ENCODE measurements around the gene ALOX5AP.

Gene ALOX5AP

DNA sequence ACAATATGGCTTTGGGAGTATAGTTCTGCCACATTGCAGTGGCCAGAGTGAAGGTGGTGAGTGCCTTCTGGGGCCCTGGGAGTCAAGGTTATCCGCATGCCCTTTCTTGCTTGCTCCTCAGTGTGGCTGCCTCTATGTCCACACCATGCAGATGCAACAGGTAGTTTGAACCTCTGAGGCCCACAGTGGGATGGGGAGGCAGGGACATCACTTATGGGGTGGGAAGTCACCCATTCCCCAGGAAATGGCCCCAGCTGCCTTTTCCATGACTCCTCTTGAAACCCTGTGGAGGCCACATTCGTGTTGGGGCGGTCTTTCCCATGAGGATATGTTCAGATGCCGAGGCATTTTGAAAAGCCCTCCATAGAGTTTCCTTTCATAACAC, 20.0 kb upstream of the ALOX5AP start:
- DNase-seq, result no peak

DNA sequence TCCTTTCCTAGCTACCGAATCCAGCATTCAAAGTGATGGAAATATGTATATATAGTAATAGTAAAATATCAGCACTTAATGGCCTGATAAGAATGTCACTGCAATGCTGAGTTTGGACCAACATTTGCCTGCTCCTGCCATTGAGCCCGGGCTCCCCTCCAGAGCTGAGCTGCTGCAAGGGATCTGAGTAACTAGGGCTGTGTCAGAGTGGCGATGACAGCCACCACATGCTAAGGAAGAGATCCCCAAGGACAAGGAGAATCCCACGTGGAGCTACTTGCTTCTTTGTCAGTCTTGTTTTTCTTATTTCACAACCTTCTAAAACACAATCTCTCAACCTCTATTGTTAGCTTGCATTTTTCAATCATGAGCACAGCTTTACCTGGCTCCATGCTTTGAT, 19.5 kb upstream of the ALOX5AP start:
- no peak for DNase-seq

DNA sequence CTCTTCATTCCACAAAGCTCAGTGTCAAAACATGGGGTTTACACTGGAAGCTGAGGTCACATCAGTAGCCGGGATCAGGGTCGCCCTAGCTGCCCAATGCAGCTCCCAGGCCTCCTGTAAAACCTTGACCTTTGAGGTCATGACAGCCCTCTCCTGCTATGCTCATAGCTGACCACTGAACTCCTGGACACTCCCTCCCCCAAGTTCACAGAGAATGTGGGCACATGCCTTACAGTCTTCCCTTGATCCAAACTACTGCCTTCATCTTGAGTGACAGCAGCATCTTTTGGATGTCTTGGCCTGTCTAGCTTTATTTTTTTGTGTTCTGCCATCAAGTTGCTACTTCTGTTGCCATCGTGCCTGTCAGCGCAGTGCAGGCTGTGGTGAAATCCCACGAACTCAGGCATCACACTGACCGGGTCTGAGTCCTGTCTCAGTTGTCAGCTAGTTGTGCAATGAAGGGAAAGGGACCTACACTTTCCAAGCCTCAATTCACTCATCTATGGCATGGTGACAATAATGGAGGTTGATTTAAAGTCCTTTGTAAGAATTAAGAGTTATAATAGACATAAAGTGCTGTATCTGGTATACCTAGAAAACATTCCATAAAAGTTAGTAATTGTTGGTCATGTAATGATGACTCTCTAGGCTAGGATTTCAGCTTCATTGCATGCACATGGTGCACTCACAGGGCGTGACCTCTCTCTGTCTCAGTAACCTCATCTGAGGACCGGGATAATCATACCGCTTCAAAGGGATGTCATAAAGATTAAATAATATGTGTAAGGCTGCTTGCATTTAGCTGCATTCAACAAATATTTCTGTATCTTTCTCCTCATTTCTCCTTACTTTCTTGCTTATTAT, 16.4 kb upstream of the ALOX5AP start:
- DNase-seq, result no peak

DNA sequence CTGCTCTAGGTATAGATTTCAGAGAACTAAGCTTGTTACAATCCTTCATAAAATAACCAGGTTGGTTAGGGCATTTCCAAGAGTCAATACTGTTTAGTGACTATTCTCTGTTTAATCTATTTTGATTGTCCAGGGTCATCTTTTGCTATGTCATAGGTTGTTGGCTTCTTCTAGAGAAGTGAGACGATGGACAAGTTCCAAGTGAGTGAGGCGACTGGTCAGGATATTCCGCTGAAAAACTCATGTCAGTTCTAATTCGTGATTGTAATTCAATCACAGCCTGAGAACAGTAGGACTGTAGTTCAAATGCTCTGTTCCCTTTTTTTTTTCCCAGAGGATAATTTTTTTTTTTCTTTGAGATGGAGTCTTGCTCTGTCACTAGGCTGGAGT, 15.8 kb upstream of the ALOX5AP start:
- DNase-seq, result no peak

DNA sequence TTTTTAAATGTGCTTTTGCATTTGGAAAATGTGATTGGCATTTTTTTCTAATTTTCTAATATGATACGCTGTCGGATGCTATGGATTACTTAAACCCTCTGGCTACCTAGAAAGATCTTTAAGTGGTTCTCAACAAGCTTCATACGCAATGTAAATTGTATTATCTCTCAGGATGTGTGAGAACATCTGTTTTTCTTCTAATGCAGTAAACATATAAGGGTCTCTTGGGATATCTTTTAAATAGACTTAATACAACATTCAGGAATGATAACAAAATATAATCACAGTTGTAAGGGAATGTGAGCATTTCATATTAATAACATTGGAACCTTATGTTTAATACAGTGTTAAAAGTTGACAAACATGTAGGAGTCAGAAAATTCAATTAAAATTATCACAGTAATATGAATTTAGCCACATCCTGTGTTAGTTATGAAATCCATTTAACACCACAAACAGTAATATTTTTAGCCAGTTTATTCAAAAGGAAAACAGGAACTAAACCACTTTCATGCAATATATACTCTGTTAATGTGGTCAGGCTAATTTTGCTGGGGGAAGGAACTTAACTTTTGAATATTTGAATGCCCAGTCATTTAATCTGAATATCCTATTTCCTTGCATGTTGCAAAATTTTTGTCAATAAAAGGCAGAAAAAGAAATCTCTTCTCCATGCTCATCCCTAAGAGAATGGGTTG, 15.0 kb upstream of the ALOX5AP start:
- DNase-seq, result no peak

DNA sequence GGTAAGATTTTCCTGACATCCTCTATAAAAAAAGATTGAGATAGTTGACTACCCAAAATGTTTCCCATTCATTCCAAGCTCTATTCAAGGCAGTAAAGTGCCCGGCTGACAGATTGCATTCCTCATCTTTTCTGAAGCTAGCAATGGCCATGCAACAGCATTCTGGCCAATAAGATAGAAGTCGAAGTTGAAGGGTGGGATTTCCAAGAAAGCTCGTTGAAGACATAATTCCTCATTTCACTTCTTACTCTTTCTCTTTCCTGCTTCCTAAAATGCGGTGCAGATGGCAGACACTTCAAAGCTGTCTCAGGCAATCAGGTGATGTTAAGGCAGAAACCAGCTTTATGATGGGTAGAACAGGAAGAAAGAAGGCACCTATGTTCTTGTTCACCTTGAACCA, 13.4 kb upstream of the ALOX5AP start:
- DNase-seq, result no peak

DNA sequence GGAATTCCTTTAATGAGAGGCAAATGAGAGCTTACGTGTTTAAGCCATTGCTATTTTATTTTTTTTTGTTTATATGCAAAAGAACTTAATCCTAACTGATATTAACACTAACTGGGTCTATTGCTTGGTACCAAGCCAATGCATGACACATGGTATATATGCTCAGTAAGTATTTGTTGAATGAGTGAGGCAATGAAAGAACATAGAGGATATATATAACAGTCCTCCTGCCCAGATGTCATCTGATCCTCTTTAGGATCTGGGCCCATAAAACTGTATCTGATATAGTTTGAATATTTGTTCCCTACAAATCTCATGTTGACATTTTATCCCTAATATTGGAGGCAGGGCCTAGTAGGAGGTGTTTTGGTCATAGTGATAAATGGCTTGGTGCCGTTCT, 13.0 kb upstream of the ALOX5AP start:
- no peak for DNase-seq

DNA sequence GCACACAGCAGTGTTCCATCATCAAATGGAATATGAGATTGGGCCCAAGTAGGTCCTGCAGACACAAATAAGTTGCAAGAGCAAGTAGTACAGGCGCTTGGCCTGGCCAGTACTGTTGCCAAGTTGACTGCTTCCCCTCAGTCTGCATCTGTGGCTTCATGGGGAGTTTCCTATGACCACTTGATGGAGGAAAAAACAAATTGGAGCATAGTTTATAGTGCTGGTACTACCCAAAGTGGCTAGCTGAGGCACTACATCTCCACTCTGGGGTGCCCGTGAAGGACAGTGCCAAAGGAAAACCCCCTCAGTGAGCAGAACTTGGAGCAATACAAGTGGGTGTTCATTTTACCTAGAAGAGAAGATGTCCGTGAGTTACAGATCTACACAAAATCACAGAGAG, 10.6 kb upstream of the ALOX5AP start:
- no peak for DNase-seq

DNA sequence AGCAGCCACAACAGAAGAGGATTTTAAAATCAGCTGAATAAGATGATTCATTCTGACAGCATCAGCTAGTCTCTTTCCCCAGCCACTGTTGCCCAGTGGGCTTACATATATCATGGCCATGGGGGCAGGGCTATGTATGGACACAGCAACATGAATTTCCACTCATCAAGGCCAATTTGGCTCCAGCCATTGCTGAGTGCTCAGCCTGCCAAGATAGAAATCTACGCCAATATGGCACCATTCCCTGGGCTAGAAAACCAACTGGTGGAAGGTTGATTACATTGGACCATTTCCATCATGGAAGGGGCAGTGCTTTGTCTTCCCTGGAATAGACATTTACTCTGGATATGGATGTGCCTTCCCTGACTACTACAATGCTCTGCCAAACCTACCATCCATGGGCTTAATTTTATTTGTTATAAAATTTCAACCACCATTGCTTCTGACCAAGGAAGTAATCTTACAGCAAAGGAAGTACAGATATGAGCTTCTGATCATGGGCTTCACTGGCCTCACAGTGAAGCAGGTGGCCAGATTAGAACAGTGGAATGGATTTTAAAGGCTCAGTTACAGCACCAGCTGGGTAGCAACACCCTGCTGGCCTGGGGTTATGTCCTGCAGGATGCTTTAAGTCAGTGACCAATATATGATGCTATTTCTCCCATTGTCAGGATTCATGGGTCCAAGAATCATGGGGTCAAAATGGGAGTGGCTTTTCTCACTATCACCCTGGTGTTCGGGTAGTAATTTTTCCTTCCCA, 9.8 kb upstream of the ALOX5AP start:
- DNase-seq, result no peak

DNA sequence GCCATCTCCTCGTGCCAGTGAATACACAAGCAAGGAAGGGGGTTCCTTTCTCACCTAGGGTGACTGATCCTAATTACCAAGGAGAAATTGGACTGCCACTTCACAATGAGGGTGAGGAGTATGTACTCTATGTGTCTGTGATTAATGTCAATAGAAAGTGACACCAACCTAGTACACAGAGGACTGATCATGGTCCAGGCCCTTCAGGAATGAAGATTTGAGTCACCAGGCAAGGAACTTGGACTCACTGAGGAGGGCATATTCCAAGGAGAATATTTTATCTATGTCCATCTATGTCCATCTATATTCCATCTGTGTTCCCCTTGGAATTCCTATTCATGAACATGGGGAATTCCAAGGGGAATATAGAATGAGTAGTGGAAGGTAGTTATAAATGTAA, 9.2 kb upstream of the ALOX5AP start:
- no peak for DNase-seq

DNA sequence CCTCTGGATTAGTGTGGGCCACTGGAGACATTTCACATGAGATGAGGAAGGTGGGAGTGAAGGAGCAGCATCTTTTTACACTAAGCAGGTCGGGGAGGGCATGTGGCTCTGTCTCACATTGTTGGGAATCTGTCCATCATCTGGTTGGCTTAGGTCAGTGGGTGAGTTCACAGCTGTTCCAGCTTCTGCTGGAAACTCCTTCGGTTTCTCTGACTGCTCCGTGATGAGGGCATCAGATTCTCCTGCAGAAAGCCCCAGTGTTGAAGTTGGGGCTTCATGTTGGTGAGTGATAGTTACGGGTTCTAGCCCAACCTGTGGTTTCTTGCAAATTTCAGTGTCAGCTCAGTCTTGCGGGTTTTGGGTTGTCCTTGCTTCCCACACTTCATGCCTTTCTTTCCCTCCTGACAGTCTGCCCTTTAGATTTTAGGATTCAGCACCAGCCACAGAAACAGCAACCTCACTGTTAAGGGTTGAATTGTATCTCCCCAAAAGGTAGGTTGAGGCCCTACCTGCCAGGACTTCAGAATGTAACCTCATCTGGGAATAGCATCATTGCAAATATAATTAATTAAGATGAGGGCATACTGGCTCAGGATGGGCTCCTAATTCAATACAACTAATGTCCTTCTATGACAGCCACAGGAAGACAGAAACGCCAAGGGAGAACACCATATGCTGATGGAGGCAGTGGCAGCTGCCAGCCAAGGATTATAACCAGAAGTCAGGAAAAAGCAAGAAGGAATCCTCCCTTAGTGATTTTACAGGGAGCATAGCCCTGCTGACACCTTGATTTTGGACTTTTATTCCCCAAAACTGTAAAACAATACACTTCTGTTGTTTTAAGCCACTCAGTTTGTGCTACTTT, 7.6 kb upstream of the ALOX5AP start:
- no peak for DNase-seq

DNA sequence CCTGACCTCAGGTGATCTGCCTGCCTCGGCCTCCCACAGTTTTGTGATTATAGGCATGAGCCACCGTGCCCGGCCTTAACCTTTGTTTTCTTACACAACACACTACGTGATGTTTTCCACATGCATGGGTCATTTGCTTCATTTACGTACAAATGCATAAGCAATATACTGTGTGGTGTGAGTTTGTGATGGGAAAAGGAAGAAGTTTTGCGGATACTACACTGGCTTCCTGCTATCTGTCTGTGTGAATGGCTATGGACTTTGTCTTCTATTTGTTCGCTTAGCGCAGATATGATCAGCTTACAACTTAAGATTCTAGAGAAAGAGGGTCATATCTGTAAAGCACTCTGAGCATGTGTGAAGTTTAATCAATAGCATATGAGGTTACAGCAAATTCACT, 5.5 kb upstream of the ALOX5AP start:
- no peak for DNase-seq

DNA sequence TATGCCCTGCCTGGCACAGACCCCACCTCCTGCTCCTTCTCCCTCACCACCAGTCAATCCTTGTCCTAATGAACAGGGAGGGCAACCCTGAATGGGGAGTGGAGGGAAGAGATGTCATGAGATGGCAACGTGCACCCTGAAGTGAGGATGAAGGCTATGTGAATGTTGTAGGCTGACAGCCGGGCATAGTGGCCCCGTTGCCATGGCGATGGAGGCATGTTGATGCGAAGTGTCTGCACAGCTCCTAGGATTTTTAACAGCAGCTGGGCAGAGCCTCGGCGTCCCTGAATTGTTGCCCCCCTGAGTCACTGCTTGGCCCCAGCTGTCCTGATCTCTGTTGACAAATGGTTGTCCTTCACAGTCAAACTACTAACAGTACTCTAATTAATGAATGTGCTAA, 4.8 kb upstream of the ALOX5AP start:
- no peak for DNase-seq

DNA sequence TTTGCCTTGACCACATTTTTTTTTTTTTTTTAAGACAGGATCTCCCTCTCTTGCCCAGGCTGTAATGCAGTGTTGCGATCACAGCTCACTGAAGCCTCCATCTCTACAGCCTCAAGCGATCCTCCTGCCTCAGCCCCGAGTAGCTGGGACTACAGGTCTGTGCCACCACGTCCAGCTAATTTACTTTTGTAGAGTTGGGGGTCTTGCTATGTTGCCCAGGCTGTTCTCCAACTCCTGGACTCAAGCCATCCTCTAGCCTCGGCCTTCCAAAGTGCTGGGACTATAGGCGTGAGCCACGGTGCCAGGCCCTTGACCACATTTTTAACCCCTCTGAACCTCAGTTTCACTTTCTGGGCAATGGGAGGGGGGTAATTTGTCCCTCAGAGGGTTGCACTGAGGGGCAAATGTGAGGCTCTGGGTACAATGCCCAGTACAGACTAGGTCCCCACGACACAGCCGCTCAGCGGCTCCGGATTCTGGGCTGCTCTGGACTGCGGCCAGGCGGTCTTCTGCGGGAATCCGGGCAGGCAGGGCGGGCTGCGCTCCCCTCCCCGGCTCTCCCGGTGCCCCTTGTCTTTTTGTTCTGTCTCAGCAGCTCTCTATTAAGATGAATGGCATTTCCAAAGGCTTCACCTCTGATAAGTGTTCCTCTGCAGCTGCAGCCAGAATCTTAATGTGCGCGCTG, 3.8 kb upstream of the ALOX5AP start:
- no peak for DNase-seq

DNA sequence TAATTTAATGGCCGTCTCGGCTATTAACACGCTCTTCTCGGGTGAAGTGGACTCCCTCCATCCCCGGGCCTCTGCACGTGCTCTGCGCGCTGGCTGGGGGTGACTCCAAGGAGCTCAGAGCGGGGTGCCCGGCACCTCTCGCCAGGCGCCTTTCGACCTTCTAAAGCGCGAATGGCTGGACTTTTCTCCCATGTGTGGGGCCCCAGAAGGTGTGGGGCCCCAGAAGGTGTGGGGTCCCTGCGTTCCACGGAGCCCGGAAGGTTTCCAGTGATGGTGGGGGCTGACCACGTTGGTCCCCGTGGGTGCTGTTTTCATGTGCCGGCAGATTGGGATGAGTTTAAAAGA, 3.3 kb upstream of the ALOX5AP start:
- DNase-seq, result no peak

DNA sequence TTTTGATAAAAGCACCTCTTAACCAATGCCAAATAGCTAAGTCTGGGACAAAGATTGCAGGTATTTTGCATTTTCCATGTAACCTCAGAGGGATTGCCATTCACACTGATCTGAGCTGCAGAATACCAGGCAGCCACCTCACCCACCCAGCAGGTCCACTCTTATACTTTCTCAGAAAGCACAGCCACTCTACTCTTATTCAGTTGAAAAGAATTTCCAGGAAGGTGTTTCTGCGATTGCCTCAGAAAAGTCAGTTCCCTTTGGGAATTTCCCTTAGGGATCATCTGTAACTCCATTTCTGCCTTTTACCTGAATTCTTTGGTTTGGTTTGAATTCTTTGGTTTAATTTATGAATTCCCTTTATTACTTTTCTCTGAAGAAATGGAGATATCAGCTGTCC, 904 bp upstream of the ALOX5AP start:
- no peak for DNase-seq

DNA sequence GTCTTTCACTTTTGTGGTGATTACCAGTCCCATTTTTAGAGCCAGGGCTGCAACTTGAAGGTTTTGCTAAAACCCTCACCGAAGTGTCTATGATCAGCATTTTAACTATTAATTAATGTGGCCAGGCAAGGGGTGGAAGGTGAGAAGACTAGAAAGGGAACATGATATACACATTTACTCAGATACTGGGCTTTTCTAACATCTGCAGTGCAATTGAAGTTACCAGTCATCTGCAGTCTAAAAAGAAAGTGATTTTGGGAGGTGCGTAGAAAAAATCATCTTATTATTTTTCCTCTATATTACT, 481 bp downstream of the ALOX5AP start:
- no peak for DNase-seq

DNA sequence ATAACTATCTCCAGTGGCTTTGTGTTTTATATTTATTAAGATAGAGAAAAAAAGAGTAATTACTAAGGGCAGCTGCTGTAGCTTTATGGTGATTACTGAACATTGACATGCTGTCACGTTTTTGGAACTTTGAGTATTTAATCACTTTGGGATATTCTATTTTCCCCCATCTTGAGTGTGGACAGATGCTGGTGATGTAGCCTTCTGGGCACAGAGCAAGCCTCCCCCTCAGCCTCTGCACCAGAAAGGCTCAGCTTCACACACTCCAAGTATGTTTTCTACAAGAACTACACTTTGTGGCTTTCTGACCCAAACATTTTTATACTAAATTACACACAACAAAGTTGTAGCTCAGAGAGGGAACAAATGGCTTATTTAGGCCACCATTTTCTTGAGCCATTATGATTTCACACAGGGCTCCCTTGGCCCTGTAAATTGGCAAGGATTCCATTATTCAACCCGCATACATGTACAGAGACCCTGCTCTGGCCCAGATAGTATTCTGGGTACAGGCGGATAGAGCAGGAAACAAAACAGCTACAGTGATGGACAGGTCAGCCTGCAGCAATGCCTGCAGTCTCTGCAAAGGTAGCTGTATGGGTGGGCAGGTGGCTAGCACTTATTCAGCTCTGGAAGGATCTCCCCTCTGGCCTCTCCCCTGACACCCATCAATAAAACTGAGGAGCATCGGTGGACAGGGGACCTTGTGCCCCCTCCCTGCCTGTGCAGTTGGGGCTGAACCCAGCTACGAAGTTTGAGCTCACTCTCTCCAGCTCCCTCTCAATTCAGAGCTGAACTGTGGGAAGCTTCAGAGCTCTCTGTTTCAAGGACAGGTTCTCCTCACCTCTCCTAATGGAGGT, 1.3 kb downstream of the ALOX5AP start:
- no peak for DNase-seq

DNA sequence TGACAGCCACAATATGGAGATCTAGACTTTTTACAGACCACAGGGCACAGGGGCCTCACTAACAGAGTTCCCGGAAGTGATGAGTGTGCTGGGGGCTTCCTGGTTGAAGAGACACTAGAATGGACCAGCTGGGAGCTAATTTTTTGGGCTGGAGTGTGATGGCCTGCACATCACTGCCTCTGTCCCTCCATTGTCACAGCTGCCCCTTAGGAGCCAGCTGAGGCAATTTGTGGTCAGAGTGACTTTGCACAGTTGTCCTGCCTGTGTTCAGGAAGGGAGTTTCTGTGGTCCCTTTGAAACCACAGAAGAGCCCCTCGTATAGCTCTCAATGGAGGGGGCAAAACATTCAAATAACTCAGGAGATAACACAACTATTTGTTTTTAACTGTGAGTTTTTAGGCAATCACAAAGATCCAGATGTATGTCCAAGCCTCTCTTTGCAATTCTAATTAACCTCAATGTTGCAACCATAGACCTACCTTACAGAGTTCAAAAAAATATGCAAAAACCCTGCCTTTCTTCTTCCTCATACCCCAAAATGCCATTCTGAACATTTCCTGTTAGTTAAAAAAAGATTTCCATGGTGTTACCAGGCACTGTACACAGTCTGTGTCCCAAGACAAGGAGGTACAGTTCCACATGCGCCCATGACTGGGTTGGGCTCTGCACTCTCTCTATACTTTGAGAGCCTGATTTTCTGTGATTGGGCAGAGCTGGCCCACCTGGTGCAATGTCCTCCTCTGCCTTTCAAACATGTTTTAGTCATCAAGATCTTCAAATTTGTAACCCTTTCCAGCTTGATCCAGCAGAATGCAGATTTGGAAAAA, 2.4 kb downstream of the ALOX5AP start:
- no peak for DNase-seq

DNA sequence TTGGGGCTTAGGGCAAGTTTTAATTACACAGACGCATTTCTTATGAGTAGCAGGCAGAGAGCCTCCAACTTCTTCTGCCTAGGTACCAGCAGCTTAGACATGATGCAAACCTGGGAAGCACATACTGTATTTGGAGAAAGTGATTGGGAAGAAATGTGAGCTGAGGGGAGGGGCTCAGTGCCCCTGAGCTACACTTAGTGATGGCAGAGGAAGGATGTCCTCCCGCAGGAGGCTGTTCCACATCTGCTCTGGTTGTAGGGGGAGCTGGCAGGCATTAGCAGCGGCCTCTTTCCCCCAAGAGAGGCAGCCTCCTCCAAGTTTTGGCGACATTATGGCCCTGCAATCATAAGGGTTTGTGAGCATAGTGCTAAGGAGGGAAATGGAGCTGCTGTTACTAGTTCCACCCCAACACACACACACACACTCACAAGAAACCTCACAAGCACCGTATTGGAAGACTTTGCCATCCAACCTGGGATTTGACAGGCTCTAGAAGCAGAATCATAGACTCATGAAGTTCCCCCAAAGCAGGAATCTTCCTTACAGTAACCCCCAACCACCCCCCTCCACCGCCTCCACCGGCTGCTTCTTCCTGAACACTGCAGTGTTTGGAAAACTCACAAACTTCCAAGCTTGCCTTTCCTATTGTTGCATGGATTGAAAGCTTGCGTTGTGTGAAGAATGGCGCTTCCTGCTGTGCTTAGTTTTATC, 3.3 kb downstream of the ALOX5AP start:
- DNase-seq, result no peak
